Colonic mucosa (tissue), 4 donors: ENCODE results near the gene PIEZO2. TPM values are rescaled to one million over a fixed set of nuclear protein-coding genes. Genes with fewer than 3 reads are reported as not detected.

Experiments
- DNase-seq: peaks from one replicate; pipeline ENCODE4 v3.0.0-alpha.2; 2020
- H3K27ac ChIP-seq: fragments of 200-600 bp; one replicate; pipeline ENCODE4 v1.8.0; 2021
- H3K27me3 ChIP-seq: fragments of 200-600 bp; one replicate; pipeline ENCODE4 v1.8.0; 2021
- H3K36me3 ChIP-seq: fragments of 200-600 bp; one replicate; pipeline ENCODE4 v1.8.0; 2021
- H3K4me1 ChIP-seq: fragments of 200-600 bp; one replicate; pipeline ENCODE4 v1.8.0; 2021; ENCODE audit warnings: mild to moderate bottlenecking
- H3K4me3 ChIP-seq: fragments of 200-600 bp; one replicate; pipeline ENCODE4 v1.8.0; 2021
- H3K9ac ChIP-seq, 2 donors: one replicate each; pipeline ENCODE4 v1.7.0; 2013; ENCODE audit warnings: control low read depth in 2 of 2, low read depth in 2 of 2, low read length in 2 of 2
- H3K9me3 ChIP-seq: fragments of 200-600 bp; one replicate; pipeline ENCODE4 v1.8.0; 2021
- intact Hi-C: fragments of 100-400 bp; cut with DNase I; formaldehyde crosslinking; loops from one replicate; pipeline ENCODE4 v1.14.1; 2022
- total RNA-seq, 2 donors: library from RNA; stranded (reverse); fragmentation: NEBNext Ultra II Directional in 1 of 2; extraction: Animal tissue kit (Norgen Biotek cat#: 25700) in 1 of 2; gene quantifications; one replicate each; pipeline ENCODE4 v1.2.1, GENCODE V29; 2021
- TF ChIP-seq, protein P1 (sequence below): fragments of 200-600 bp; IDR thresholded peaks from one replicate; pipeline ENCODE4 v1.8.0; 2022; ENCODE audit warnings: antibody characterized with exemption, mild to moderate bottlenecking
- donor health status: healthy.
- donor health status: DM: no; HTN: no; CAD: no.
- donor health status: DM: no; HTN: no; CAD: no.

Gene PIEZO2
- total RNA-seq, 2 donors from 2014 or later: 0.79 to 4.0 TPM

DNA sequence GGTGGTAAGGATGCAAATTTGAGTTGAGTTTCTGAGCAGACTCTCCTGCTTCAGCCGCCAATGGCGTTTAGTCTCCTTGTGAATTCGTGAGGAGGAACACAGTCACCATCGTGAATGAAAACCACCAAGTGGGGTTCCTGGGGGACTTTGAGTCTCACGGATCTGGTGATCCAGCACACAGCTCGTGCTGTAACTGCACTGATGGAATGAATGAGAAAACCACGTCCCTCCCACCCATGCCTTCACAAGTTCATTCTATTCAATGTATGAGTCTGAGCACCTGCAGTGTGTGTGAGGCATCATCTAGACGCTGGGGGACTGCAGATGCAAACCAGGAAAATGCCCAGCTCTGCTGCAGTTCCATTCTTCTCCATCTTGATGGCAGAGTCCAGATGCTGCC is 127.9 kb downstream of the PIEZO2 start:
- Histone ChIP-seq H3K9ac (no peak overlapping the region), H3K27me3 (no peaks in the 10 kb centered on the region), H3K27ac (no peak overlapping the region), H3K4me1 (no peaks in the 10 kb centered on the region), H3K4me3 (no peak overlapping the region), H3K9me3 (no peaks in the 10 kb centered on the region), H3K36me3 (no peaks in the 10 kb centered on the region)
- TF ChIP-seq, protein P1, sequence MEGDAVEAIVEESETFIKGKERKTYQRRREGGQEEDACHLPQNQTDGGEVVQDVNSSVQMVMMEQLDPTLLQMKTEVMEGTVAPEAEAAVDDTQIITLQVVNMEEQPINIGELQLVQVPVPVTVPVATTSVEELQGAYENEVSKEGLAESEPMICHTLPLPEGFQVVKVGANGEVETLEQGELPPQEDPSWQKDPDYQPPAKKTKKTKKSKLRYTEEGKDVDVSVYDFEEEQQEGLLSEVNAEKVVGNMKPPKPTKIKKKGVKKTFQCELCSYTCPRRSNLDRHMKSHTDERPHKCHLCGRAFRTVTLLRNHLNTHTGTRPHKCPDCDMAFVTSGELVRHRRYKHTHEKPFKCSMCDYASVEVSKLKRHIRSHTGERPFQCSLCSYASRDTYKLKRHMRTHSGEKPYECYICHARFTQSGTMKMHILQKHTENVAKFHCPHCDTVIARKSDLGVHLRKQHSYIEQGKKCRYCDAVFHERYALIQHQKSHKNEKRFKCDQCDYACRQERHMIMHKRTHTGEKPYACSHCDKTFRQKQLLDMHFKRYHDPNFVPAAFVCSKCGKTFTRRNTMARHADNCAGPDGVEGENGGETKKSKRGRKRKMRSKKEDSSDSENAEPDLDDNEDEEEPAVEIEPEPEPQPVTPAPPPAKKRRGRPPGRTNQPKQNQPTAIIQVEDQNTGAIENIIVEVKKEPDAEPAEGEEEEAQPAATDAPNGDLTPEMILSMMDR: no peak
- intact Hi-C loops: no loop called here
- no peak for DNase-seq

DNA sequence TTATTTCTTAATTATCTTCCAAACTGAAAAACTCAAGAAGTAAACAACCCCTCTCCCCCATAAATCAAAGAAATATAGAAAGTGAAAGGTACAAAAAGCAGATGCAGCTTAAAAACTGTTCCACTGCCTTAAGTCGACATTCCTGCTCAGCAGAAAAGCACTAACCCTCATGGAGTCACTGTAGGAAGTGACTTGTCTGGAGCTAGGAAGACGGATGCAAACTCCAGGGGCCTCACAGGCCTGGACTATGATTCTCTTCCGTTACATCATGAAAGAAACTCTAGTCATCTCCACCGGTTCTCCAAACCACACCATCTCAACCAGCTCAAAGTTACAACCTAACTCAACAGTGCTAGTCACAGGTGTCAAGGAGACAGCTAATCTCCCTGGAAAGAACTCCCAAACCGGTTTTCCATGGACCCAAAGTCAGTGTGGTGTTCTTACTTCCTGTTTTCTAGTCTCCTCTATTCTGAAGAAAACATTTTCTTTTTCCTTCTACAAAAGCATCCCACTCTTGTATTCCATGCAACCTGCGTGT is 128.4 kb downstream of the PIEZO2 start:
- TF ChIP-seq, protein P1: no peak
- Histone ChIP-seq H3K9ac (no peak overlapping the region), H3K27me3 (no peaks in the 10 kb centered on the region), H3K27ac (no peak overlapping the region), H3K4me3 (no peak overlapping the region), H3K9me3 (no peaks in the 10 kb centered on the region), H3K4me1 (no peaks in the 10 kb centered on the region), H3K36me3 (no peaks in the 10 kb centered on the region)
- intact Hi-C loops: no loop called here
- no peak for DNase-seq

GRCh38 chr18:11020161-11020853 is 129.1 kb downstream of the PIEZO2 start:
- intact Hi-C loops: no loop called here
- TF ChIP-seq, protein P1: no peak
- DNase-seq: no peak
- Histone ChIP-seq H3K9me3 (no peaks in the 10 kb centered on the region), H3K4me3 (no peak overlapping the region), H3K27ac (no peak overlapping the region), H3K9ac (no peak overlapping the region), H3K27me3 (no peaks in the 10 kb centered on the region), H3K4me1 (no peaks in the 10 kb centered on the region), H3K36me3 (no peaks in the 10 kb centered on the region)

GRCh38 chr18:11019295-11020105 is 129.9 kb downstream of the PIEZO2 start:
- intact Hi-C loops: no loop called here
- no peak overlapping the region for H3K27ac ChIP-seq
- H3K36me3 ChIP-seq: no peaks in the 10 kb centered on the region
- H3K4me1 ChIP-seq: no peaks in the 10 kb centered on the region
- H3K27me3 ChIP-seq: no peaks in the 10 kb centered on the region
- DNase-seq: no peak
- no peak overlapping the region for H3K4me3 ChIP-seq
- H3K9me3 ChIP-seq: no peaks in the 10 kb centered on the region
- H3K9ac ChIP-seq: no peak overlapping the region
- TF ChIP-seq, protein P1: no peak

DNA sequence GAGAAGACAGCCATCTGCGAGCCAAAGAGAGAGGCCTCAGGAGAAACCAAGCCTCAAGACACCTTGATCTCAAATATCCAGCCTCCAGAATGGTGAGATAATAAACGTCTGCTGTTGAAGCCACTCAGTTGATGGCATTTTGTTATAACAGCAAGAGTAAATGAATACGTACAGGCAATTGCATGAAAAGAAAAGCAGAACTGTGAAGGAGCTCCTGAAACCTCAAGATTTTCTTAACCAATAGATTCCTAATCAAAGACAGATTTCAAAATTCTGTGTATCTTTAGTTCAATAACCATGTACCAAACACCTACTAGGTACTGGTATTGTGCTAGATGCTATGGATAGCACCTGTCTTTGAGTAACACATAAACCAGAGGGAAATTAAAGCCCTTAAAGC is 139.5 kb downstream of the PIEZO2 start:
- no peaks in the 10 kb centered on the region for H3K4me1 ChIP-seq
- no peaks in the 10 kb centered on the region for H3K9me3 ChIP-seq
- H3K27me3 ChIP-seq: no peaks in the 10 kb centered on the region
- H3K9ac ChIP-seq: no peak overlapping the region
- no peak overlapping the region for H3K27ac ChIP-seq
- H3K4me3 ChIP-seq: no peak overlapping the region
- no peaks in the 10 kb centered on the region for H3K36me3 ChIP-seq
- TF ChIP-seq, protein P1: no peak
- intact Hi-C loops: no loop called here
- DNase-seq: no peak
